GM15510 (cell line): ENCODE results near the gene SSR3.

Source experiments
- POLR2A ChIP-seq: IDR thresholded peaks from 3 replicates; pipeline ENCODE4 v1.6.1; 2011; ENCODE audit warnings: borderline replicate concordance; ENCODE audit not compliant: insufficient read length; ENCODE audit errors: extremely low read depth

SSR3 gene

DNA sequence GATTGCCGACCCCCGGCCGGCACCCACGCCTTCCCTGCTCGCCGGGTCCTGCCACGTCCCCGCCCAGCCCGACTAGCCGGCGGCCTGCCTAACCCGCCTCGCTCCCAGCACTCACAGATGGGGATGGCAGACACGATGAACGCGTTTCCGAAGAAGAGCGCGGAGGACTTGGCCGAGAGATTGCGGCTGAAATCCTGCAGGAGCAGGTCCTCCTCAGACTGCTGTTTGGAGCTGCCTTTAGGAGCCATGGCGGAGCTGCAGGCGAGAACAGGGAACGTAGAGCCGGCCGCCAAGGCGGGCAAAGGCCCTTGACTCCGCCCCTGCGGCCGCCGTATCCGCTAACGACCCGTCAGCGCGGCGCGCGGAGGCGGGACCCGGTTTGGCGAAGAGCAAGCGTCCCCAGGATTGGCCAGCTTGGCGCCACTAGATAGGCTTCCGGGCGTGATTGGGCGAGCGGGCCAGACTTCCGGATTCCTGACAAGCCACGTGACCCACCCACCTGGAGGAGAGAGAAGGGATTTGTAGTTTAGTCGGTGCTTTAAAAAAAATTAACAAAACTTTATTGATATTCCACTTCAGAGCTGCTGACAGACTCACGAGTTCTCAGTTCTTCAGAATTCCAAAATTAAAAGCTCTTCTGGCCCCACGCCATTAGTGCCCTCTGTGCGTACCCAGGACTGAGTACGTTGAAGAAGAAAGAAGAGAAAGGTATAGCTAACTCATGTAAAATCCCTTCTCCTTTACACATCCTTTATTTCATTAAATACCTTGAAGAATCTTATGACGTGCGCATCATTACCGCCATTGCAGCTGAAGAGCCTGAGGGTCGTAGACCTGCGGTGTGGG lies at the start of gene SSR3:
Gene SSR3, minus strand, starts transcription at position 276 of the 846 bp plus-strand sequence. Its CDS starts 28 bp downstream, at position 248.
- peak; percentile 82 for TF ChIP-seq POLR2A

DNA sequence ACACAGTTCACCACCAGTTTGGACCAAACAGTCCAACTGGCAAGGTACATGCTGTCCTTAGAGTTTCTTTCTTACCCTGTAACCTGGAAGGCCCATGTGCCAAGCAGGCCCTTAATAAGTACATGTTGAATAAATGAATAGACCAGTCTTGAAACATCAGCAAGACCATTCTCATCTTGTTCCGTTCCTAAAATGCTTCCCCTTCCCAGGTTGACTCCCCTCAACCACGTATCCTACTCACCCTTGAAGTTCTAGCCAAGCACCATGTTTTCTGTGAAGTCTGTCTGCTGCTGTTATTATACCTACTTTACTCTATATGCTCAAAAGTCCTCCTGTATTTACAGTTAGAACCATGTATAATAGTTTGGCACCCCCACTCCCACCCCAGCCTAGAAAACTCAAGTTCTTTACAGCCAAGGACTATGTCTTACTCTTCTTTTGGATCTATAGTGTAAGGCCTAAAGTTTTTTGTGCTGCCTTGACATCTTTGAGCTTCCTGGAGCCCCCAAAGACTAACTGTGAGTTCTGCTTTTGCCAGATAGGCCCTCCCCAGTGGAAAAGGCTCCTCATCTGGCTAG lies 49.2 kb upstream of the SSR3 start:
- TF ChIP-seq POLR2A, result no peak

DNA sequence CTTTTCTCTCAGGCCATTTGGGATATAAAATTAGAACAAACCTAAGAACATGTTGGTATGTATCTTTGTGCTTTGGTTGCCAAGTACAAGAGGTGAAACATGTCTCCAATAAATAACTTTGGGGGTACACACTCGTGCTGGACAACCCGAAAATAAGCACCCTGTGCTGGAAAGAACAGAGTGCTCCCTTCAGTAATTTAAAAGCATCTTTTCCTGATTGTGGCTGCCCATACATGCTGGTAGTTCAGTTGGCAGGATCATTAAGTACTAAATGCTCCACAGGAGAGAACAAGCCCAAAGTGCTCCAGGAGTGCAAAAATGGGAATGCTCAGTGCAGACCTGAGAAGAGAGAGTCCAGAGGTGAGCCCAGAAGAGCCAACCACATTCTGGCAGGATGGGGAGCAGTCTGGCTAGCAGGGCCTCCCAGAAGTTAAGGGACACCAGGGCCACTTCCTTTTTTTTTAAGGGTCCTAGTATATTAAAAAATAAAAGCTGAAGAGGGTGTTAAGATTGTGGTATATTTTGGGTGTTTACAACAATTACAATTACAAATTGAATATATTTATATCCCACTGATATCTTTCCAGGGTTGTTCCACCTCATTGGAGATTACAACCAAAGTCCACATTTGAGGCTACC lies 48.6 kb upstream of the SSR3 start:
- TF ChIP-seq POLR2A, result no peak

DNA sequence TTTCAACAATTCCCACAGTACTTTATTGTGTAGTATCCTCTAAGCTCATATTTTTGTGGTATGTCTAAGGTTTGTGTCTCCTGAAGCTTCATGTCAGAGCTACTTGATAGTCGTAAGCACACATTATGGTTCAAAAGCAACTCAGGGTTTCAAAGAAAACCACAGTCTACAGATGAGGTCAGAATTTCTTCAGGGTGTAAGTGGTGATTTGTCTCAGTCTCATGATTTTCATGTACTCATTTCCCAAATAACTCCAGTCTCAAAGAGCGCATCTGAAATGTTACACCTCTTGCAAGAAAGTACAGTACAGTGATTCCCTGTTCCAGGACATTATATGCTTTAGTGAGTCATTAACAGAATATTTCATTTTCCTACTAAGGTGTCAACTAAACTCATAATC lies 47.5 kb upstream of the SSR3 start:
- no peak for TF ChIP-seq POLR2A

DNA sequence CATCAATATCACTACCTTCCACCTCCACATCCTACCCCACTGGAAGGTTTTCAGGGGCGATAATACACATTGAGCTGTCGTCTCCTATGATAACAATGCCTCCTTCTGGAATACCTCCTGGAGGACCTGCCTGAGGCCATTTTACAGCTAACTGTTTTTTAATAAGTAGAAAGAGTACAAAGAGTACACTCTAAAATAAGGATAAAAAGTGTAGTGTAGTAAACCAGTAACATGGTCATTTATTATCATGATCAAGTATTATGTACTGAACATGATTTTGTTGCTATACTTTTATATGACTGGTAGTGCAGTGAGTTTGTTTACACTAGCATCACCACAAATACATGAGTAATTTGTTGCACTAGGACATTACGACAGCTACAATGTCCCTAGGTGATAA lies 46.6 kb upstream of the SSR3 start:
- TF ChIP-seq POLR2A, result no peak

DNA sequence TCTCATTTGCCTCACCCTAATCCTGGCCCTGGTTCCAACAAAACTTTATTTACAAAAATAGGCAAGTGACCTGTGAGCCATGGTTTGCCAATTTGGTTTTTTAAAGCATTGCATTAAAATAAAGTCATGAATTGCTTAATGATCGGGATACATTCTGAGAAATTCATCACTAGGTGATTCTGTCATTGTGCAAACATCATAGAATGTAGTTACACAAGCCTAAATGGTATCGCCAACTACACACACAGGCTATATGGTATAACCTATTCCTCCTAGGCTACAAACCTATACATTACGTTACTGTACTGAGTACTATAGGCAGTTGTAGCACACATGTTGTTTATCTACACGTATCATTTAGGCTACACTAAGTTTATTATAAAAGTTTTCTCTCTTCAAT lies 45.9 kb upstream of the SSR3 start:
- no peak for TF ChIP-seq POLR2A

DNA sequence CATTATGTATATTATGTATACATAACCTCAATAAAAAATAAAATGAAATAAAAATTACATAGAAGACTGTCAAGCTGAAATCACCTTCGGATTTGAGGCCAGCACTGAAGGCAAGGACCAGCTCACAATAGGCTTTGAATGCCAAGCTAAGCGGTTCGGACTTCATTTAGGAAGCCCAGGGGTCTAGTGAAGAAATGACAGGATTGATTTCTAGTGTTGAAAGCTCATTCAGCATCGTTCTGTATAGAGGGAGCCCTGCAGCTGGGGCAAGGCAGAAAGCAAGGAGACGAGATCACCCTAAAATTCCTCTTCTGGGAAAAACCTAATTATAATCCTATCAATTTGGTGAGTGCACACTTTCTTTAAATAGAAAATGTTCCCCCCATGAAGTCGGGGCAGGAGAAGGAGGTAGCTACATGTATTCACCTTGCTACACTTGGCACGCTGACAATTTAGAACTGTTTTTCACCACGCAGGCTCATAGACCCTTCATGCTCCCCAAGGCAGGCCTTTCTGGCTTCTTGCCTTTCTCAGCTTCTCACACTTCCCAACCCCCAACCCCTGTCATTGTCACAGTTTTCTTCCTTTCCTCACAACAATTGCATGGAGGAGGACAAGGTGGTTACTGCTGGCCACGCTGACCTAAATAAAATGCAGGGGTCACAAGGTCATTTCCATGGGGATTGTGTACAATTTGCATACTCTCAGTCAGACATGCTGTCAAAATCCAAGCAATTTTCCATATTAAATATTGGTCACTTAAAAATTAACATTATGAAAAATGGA lies 44.4 kb upstream of the SSR3 start:
- no peak for TF ChIP-seq POLR2A

DNA sequence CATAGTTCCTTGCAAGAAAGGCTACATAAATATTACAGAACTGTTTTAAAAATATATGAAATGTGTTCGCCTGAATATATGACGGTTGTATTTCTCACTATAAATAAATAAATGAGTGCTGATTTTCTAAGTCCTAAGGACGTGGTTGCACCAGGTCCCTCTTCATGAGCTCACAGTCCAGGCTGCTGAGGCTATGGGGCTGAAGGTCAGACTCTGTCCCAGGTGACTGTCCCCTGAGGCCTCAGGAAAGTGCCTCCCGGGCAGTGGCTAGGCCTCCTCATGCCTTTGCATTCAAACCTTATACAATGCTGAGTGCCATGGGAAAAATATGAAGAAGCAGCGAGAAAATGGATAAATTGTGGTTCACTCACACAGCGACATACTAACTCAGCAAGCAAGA lies 43.5 kb upstream of the SSR3 start:
- no peak for TF ChIP-seq POLR2A

DNA sequence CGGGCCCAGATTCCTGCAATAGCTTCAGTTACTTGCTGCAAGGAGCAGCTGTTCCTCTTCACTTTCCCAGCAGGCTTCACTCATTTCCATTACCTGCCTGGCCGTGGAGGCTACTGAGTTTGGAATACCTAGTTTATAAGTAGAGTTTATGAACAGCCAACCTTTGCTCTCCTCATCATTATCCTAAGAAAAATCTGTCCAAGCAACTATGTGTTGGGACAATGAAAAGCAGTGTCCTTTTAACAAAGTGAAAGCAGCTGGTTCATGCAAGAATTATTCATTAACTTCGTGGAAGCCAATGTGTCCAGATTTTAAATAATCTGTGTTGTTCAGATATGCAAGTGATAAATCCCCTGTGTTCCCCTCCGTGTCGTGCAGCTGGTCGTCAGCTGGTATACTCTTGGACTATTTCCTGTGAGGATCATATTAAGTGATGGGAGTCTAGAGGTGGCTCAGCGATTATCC lies 39.3 kb upstream of the SSR3 start:
- TF ChIP-seq POLR2A, result no peak

DNA sequence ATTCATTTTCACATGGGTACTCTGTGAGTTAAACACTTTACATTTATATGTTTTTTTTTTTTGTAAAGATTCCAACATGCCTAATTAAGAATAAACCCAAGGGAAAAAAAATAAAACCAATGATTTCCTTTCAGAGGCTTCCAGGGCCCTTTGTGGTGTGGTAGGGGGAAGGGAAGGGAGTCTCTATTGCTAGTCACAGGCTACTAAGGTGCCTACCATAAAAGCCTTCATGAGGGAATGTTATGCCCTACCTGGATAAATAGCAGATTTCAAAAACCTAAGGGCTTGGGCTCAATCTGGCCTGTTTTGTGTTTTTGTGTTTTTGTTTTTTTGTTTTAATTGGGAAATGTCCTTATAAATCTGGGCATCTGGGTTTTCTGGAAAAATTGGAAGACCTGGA lies 38.9 kb upstream of the SSR3 start:
- TF ChIP-seq POLR2A, result no peak

DNA sequence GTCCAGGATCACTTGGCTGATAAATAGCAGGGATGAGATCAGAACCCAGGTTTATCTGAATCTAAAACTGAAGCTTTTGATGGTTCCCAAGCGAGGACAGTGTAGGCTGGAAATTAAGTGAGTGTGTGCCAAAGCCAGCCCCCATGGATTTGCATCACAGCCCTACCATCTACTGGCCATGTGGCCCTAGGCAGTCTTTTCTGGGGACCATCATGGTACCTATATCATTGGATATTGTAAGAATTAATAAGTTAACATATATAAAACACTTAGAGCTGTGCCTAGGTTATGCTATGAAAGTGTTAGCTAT lies 32.8 kb upstream of the SSR3 start:
- no peak for TF ChIP-seq POLR2A

DNA sequence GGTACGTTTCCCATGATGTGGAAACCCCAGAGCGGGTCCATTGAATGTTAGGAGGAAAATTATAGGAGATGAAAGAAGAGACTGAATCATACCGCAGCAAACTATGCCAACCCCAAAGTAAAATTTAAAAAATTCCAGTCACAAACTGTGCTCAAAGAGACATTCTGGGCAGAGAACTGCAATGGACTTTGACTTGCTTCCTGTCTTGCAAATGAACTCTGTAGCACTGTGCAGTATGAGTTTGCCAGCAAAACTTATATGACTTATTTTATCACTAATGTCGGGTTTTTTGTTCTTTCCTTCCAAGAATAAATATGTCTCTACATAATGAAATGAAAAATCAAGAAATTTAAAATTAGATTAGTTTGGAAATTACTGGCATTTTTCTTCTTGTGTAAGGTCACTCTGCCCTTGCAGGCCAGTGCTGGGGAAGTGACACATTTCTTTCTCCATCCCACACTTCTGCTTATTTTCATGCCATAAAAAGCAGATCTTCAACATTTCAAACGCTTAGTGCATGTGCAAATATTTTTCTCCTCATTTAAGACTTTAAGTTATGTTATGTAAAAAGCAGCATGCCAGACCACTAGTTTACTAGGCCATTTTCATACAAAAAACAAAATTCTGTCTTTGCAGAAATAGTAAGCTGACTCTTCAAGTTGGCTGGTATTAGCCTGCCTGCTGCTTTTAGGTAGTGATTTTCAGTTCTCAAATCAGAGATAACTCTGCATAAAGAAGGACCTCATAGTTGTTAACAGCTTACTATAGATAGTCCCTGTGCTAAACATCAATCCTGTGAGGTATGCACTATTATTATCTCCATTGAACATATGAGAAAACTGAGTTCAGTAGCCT lies 32.2 kb upstream of the SSR3 start:
- TF ChIP-seq POLR2A, result no peak

DNA sequence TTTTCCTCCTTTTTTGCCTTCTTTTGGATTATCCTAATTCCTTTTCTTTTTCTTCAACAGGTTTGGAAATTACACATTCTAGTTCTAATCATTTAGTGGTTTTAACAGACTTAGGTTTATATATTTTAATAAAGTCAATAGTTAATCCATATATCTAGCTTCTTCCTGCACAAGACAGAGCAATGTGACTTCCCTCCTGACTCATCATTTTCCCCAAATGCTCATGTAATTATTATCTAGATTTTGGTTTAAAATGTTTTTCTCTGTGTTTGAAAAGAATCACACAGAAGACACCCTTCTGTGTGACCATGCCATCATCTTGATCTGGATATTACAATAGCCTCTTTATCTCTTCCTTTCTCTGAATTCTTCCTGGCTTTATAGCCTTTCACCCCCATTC lies 28.6 kb upstream of the SSR3 start:
- no peak for TF ChIP-seq POLR2A

DNA sequence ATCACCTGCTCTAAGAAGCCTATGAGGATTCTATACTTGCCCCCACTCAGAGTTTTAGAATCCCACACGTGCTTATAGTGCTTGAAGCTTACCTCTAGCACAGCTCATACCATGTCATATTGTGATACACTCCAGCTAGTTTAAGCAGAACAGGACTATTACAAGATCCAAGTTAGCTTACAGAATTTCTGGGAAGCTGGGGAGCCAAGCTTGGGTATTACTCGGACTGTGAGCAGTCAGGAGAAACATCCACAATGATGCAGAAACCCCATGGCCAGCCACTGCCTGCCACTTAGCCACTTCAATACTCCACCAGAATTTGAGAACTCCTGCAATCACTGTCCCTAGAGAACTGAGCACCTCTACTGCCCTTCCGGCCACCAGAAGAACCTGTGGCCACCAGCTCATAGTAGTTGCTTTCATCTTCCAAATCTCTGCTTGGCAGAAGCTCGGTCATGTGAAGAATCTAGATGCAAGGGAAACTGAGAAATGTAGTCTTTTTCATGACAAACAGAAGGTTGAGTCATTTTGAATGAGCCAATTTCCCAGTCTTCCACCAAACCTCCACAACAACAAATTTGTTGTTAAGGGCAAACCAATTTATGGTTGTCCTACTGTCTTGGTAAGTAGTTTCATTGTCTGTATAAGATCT lies 27.7 kb upstream of the SSR3 start:
- no peak for TF ChIP-seq POLR2A
